G401 (cell line): Measurements from ENCODE around the gene IGSF8. TPM values are rescaled to one million over a fixed set of nuclear protein-coding genes. Genes with fewer than 3 reads are reported as not detected.
"Not testable (repeated sequence)": the region's sequence is repeated elsewhere in the genome, so short reads cannot be mapped to it uniquely, and the experiment has no call there.

Experiments used
- DNase-seq: peaks from one replicate; pipeline ENCODE4 v3.0.0-alpha.2; 2015; ENCODE audit warnings: low spot score
- in situ Hi-C: cut with HindIII; loops from 2 replicates; pipeline ENCODE4 v1.10.0; 2016; ENCODE audit warnings: low sequenced_read_pairs, mixed read lengths
- total RNA-seq: library from RNA; depleted of rRNA; stranded (reverse); fragments of >200 nt; shearing (Covaris generic); gene quantifications from 2 replicates; pipeline ENCODE4 v1.2.3, GENCODE V29; 2014; rRNA removed

Gene IGSF8
- total RNA-seq, 1 experiment from 2014 or later: 15.4 TPM

DNA sequence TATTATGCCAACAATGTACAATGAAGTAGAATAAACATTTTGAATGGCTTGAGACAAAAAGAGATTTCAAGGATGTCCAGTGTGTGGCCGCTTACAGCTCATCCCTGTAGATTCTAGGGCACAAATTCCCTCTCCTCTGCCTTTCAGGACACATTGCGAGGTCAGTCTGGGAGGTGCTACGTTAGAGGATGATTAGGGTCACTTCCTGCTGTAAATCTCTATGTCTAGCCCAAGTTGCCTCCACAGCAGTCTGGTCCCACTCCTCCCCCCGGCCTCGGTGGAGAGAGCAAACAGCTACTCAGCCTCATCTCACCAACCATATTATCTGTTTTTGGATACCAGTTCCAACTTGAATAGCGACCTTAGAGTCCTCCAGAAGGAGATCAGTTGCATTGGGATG is 45.5 kb downstream of the IGSF8 start:
- in situ Hi-C loops: no loop called here
- no peak for DNase-seq

DNA sequence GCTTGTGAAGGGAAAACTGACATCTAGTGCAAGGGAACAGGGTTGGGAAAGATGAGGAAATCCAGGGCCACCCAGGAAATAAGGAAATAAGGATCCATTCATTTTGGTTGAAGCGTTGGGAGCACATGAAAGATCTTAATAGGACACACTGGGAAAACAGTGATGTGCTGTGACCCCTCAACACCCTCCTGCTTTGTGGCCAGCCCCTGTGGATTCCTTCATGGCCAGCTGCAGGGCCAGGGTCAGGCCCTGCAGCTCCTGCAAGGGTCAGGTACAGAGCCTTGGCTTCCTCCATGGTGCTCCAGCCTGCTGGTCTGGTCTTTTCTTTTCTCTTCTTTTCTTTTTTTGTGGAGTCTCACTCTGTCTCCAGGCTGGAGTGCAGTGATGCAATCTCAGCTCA is 47.8 kb downstream of the IGSF8 start:
- no peak for DNase-seq
- in situ Hi-C loops: no loop called here

DNA sequence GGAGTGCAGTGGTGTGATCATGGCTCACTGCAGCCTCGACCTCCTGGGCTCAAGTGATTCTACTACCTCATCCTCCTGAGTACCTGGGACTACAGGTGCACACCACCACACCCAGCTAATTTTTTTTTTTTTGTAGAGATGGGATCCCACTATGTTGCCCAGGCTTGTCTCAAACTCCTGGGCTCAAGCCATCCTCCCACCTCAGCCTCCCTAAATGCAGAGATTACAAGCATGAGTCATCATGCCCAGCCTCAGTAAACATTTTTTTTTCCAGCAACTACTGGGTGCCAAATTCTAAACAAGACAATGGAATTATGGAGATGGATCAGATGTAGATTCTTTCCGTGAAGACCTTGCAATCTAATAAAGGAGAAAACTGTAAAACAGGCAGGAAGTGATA is 48.2 kb downstream of the IGSF8 start:
- in situ Hi-C loops: not testable (repeated sequence)

DNA sequence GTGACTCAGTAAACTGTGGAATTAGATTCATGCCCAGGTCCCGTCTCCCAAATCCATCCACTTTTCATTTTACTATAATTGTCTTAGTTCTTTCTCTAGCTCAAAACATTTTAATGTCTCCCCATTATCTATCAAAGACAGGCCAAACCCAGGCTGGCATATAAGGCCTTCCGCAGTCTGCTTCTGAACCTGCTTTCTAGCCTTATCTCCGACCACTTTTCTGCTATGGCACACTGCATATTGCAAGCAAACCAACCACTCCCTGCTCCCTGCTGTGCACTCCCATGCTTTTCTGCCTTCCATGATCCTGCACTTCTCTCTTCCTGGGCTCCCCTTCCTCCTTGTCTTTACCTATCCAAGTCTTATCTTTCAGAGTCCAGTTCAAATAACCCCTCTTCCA is 49.3 kb downstream of the IGSF8 start:
- in situ Hi-C loops: no loop called here
- DNase-seq: no peak

More for the DNA sequence above, 48.2 kb downstream of the IGSF8 start:
- not testable (repeated sequence) for DNase-seq

DNA sequence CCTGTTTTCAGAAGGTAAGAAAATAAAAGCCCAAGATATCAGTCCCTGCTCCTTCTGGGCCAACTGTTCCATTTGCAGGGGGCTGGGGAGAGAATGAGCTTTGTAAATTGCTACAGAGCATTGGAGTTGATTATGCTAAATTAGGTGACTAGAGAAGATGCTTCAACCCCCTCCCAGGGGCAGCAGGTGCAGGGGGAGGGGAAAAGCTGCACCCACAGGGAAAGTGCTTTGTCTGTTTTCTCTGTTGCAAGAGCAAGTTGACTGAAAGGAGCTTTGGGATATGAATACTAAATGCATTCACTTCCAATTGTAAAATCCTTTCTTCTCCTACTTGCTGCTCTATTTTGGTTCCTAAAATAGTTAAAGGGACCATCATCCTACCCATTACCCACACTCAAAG is 50.1 kb downstream of the IGSF8 start:
- DNase-seq: no peak
- in situ Hi-C loops: no loop called here

DNA sequence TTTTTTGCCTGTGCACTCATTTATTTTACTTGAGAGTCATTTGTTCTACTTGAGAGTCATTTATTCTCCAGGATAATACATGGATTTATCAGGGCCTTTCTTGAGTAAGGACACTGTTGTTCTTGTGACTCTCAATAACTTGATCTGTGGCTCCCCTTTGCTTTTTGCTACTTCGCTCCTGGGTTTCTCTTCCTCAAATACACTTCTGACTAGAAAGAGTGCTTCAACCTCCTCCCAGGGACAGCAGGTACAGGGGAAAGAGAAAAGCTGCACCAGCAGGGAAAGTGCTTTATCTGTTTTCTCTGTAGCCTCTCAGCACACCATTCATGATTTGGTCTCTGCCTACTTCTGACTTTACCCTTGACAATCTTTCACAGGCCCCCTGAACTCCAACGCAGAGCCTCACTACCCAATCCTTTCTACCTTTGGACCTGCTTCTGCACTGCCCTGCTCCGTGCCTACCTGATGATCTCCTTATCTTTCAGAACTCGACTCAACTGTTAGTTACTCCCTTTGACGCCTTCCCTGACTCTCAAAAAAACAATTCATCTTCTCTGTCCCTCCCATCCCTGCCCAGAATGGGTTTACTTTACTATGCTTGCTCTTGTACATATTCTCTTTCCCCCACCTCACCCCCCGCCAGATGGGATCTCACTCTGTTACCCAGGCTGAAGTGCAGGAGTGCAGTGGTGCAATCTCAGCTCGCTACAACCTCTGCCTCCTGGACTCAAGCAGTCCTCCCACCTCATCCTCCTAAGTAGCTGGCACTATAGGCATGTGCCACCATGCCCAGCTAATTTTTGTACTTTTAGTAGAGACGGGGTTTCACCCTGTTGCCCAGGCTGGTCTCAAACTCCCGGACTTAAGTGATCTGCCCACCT is 51.1 kb downstream of the IGSF8 start:
- in situ Hi-C loops: no loop called here
- DNase-seq: no peak

DNA sequence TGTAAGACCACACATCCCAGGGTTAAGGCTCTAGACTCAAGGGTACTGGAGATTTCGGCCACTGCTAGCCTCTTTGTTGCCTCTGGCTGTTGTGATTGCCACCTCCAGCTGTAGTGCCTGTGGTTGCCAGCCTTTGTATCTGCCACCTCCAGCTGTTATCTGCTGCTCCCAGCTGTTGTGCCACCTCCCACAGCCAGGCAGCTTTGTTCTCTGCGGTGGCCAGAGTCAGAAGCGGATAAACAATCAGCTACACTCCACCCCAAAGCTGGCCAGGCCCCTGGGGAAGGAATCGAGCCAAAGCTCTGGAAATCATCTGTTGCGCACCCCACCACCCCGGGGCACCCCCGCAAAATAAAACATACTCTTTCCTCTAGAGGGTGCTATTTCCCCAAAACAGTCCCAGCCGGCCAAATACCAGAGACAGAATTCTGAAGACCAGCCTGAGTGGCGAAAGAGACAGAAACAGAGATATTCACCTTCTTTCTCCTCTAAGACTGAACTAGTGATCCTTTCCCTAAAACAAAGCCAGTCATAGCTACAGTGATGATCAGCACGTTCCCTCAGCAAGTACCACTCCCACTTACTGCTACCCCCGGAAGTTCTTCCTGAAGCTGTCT is 51.8 kb downstream of the IGSF8 start:
- peak; percentile 68 for DNase-seq
- in situ Hi-C loops: no loop called here

DNA sequence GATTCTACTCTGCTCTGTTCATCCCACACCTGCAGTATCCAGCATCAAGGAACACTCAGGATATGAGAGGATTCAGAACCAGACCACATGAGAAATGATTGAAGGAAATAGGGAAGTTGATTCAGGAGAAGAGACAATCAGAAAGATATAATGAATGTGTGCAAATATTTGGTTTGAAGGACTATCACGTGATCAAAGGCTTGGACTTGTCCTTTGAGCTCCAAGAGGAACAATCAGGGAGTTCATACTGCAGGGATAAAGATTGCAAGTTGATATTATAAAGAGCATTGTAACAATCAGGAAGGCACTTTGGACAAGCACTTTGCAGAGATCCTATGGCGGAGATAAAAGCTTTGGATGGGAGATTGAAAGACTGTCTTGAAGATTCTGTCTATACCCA is 52.8 kb downstream of the IGSF8 start:
- in situ Hi-C loops: no loop called here
- DNase-seq: no peak

DNA sequence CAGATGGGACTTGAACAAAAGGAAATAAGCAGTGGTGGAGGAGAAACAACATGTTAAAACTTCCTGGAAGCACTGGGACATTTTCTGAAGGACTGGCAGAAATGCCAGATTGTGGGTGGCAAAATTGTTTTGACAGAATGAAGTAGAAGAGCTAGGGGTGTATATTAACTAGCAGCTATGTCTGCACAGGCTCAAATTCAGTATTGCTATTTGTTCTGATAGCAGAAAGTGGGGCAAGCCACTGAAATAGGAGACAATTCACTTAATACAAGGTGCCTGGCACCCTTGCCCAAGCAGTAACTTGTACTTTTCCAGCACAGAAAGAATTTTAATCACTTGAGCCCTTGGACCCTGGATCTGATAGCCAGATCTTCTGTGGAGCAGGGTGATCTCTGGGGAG is 54.9 kb downstream of the IGSF8 start:
- DNase-seq: no peak
- in situ Hi-C loops: no loop called here

Other genes with a start within 250 kb of the IGSF8 start
- not detected in 2 replicates for gene VSIG8, start 236.0 kb downstream of the IGSF8 start, total RNA-seq
- not detected in 2 replicates for gene CFAP45, start 198.5 kb downstream of the IGSF8 start, total RNA-seq
- gene TAGLN2, start 173.1 kb downstream of the IGSF8 start, total RNA-seq: 27.1 and 49.8 TPM in 2 replicates
- not detected in 2 replicates for gene IGSF9, start 153.0 kb downstream of the IGSF8 start, total RNA-seq
- not detected in 2 replicates for gene SLAMF9, start 144.4 kb downstream of the IGSF8 start, total RNA-seq
- 2.5 and 3.2 TPM in 2 replicates for gene PIGM, start 66.6 kb downstream of the IGSF8 start, total RNA-seq
- gene KCNJ10, start 28.5 kb downstream of the IGSF8 start, total RNA-seq: not detected in 2 replicates
- gene KCNJ9, start 17.1 kb downstream of the IGSF8 start, total RNA-seq: not detected in 2 replicates
- gene ATP1A2, start 17.1 kb upstream of the IGSF8 start, total RNA-seq: not detected in 2 replicates
- gene ATP1A4, start 53.0 kb upstream of the IGSF8 start, total RNA-seq: not detected in 2 replicates
- 0.71 TPM in 1 of 2 replicates, not detected in the other for gene CASQ1, start 92.0 kb upstream of the IGSF8 start, total RNA-seq
- gene PEA15, start 106.8 kb upstream of the IGSF8 start, total RNA-seq: 42.2 and 72.2 TPM in 2 replicates
- gene DCAF8, start 163.9 kb upstream of the IGSF8 start, total RNA-seq: 69.8 and 77.1 TPM in 2 replicates
- gene PEX19, start 186.5 kb upstream of the IGSF8 start, total RNA-seq: 49.8 and 50.0 TPM in 2 replicates
- gene COPA, start 244.6 kb upstream of the IGSF8 start, total RNA-seq: 73.2 and 73.6 TPM in 2 replicates
- gene NCSTN, start 244.8 kb upstream of the IGSF8 start, total RNA-seq: 35.2 and 47.6 TPM in 2 replicates